ENCODE data around the gene SETD3.

DNA sequence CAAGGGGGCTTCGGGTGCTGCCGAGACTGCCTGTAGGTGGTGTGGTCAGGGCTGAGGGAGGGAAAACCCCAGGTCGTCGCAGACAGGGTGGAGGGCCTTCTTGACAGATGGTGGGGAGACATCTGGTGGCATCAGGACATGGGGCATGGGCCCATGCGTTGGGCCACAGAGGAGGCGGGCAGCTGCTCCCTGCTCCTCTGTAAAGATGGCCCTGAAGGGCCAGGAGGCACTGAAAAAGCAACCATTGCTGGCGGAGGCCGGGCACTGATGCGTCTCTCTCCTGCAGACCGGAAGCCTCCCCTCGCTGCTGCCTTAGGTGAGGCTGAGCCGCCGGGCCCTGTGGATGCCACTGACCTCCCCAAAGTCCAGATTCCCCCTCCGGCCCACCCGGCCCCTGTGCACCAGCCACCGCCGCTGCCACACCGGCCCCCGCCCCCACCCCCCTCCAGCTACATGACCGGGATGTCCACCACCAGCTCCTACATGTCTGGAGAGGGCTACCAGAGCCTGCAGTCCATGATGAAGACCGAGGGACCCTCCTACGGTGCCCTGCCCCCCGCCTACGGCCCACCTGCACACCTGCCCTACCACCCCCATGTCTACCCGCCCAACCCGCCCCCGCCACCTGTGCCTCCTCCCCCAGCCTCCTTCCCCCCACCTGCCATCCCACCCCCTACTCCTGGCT, 29.4 kb upstream of the SETD3 start:
- TF ChIP-seq, protein P1, sequence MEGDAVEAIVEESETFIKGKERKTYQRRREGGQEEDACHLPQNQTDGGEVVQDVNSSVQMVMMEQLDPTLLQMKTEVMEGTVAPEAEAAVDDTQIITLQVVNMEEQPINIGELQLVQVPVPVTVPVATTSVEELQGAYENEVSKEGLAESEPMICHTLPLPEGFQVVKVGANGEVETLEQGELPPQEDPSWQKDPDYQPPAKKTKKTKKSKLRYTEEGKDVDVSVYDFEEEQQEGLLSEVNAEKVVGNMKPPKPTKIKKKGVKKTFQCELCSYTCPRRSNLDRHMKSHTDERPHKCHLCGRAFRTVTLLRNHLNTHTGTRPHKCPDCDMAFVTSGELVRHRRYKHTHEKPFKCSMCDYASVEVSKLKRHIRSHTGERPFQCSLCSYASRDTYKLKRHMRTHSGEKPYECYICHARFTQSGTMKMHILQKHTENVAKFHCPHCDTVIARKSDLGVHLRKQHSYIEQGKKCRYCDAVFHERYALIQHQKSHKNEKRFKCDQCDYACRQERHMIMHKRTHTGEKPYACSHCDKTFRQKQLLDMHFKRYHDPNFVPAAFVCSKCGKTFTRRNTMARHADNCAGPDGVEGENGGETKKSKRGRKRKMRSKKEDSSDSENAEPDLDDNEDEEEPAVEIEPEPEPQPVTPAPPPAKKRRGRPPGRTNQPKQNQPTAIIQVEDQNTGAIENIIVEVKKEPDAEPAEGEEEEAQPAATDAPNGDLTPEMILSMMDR (IDR thresholded peaks at IDR 0.05 in 2 of 3, conservative IDR thresholded peaks at IDR 0.05 in 1 of 3; ENCODE audit: control insufficient read depth in 2 of 3, extremely low read depth in 1 of 3, insufficient read depth in 1 of 3, low read depth in 3 of 3, low read length in 3 of 3) = no peak
- no peak for TF ChIP-seq EZH2 (IDR thresholded peaks at IDR 0.05; ENCODE audit: borderline replicate concordance, control insufficient read depth, low read depth, low read length)
- no peak for TF ChIP-seq FOXM1 (IDR thresholded peaks at IDR 0.05; ENCODE audit: low read depth, low read length)
- TF ChIP-seq PAX8 (IDR thresholded peaks at IDR 0.05) = no peak
- no peak for TF ChIP-seq CHD2 (IDR thresholded peaks at IDR 0.05; ENCODE audit: borderline replicate concordance, low read depth, low read length)
- no peak for TF ChIP-seq CHD1 (IDR thresholded peaks at IDR 0.05; ENCODE audit: low read depth, low read length)
- no peak for TF ChIP-seq ZNF384 (IDR thresholded peaks at IDR 0.05; ENCODE audit: borderline replicate concordance, low read depth, low read length)
- TF ChIP-seq IKZF1 (conservative IDR thresholded peaks at IDR 0.05) = no peak
- no peak for TF ChIP-seq EP300 (IDR thresholded peaks at IDR 0.05; ENCODE audit: borderline replicate concordance in 1 of 2, control insufficient read depth in 1 of 2, low read depth in 2 of 2, low read length in 2 of 2)
- no peak for TF ChIP-seq HCFC1 (IDR thresholded peaks at IDR 0.05; ENCODE audit: low read length)
- no peak for TF ChIP-seq POLR2AphosphoS5 (IDR thresholded peaks at IDR 0.05; ENCODE audit: low read length)

Measured in GM12878 (cell line).